Measurements from ENCODE around the gene GSG1.
A peak's percentile ranks its signal among the peaks of the same experiment; 100 is the strongest.

Gene GSG1

DNA sequence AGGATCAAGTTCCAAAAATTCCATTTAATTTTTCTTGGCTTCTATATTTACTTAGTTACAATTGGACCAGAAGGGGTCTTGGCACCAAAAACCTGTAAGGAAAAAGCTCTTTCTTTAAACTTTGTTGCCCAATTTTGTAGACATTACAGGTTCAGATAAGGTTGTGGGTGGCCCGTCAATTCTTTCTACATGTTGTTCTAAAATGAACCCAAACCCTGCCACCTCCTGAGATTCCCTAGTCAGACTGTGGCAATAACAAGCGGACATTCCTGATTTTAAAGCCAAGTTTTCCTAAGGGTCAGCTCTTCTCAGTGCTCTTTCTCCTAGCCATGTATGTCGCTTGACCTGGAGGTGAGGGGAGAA is 45.0 kb upstream of the GSG1 start:
- Histone ChIP-seq H3K4me3 (ENCODE audit: low read depth, low read length) (peak overlapping the region; percentile 15), H3K9ac (no peak overlapping the region), H3K4me2 (ENCODE audit: low read length) (peak overlapping the region; percentile 42), H3K27me3 (ENCODE audit: control insufficient read depth, insufficient read depth, low read length) (no peaks in the 10 kb centered on the region), H2AFZ (peak overlapping the region; percentile 71), H3K4me1 (peaks cover 32% of the 10 kb centered on the region), H3K36me3 (ENCODE audit: control insufficient read depth, insufficient read depth, low read length) (no peaks in the 10 kb centered on the region), H3K9me3 (ENCODE audit: control insufficient read depth, low read length) (no peaks in the 10 kb centered on the region), H3K27ac (peak overlapping the region; percentile 87), H3K79me2 (no peaks in the 10 kb centered on the region)
- TF ChIP-seq, protein P1, sequence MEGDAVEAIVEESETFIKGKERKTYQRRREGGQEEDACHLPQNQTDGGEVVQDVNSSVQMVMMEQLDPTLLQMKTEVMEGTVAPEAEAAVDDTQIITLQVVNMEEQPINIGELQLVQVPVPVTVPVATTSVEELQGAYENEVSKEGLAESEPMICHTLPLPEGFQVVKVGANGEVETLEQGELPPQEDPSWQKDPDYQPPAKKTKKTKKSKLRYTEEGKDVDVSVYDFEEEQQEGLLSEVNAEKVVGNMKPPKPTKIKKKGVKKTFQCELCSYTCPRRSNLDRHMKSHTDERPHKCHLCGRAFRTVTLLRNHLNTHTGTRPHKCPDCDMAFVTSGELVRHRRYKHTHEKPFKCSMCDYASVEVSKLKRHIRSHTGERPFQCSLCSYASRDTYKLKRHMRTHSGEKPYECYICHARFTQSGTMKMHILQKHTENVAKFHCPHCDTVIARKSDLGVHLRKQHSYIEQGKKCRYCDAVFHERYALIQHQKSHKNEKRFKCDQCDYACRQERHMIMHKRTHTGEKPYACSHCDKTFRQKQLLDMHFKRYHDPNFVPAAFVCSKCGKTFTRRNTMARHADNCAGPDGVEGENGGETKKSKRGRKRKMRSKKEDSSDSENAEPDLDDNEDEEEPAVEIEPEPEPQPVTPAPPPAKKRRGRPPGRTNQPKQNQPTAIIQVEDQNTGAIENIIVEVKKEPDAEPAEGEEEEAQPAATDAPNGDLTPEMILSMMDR (IDR thresholded peaks at IDR 0.05): no peak

DNA sequence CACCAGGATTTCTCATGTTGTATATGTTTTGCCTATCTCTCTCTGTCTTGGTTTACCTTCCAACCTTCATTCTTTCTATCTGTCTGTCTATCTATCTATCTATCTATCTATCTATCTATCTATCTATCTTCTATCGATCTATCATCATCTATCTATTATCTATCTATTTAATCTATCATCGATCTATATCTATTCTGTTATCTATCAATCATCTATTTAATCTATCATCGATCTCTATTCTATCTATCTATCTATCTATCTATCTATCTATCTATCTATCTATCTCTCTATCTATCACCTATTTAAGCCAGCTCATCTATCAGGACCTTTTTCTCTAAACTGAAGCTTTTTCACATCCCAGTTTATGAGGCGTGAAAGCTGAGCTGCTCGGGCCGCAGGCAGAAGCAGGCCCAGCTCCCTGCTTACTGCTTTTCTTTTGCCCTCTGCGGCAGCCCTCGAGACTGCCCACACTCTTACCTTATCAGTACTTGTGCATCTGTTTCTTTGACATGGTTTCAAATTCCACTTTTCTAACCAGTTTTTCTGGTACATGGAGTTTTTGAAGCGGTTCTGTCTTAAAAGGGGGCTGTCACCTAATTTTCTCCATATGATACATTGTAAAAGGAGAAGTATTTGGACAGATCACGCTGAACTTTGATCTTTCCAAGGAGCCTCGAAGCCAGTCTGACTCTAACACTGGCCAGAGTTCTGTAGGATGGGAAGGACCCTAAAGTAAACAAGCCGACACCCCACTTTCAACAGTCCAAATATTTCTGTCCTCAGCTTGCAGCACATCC is 44.4 kb upstream of the GSG1 start:
- Histone ChIP-seq H2AFZ (peak overlapping the region; percentile 71), H3K9ac (no peak overlapping the region), H3K4me3 (ENCODE audit: low read depth, low read length) (peak overlapping the region; percentile 15), H3K9me3 (ENCODE audit: control insufficient read depth, low read length) (no peaks in the 10 kb centered on the region), H3K4me1 (peaks cover 32% of the 10 kb centered on the region), H3K27ac (peak overlapping the region; percentile 87), H3K36me3 (ENCODE audit: control insufficient read depth, insufficient read depth, low read length) (no peaks in the 10 kb centered on the region), H3K4me2 (ENCODE audit: low read length) (peak overlapping the region; percentile 42), H3K79me2 (no peaks in the 10 kb centered on the region), H3K27me3 (ENCODE audit: control insufficient read depth, insufficient read depth, low read length) (no peaks in the 10 kb centered on the region)
- TF ChIP-seq, protein P1 (IDR thresholded peaks at IDR 0.05): no peak

DNA sequence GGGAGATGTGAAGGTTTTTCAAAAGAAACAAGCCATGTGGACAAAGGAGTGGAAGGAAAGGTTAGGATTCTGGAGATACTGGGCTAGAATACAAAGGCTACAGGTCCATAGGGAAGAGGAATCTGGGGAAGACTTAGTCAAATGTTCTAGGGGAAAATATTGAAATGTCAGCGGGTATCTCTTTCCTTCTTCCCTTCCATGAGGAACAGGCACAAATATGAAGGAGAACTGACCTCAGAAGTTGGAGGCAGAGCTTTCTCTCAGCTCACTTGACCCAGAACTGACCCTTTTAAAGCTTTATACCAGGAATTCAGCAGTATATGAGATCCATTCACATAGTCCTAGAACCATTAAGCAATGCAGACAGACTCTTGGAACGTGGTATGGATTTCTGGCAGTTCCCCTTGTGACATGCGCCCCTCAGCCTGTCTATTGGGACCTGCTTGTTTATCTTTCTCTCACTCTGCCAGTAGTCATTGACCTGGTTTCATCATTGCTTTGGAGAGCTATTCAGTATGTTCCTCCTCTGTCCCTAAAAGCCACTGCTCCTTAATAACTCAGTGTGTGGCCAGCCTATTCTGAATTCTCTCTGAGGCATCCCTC is 43.0 kb upstream of the GSG1 start:
- peaks cover 32% of the 10 kb centered on the region for H3K4me1 ChIP-seq
- no peak overlapping the region for H2AFZ ChIP-seq
- TF ChIP-seq, protein P1 (IDR thresholded peaks at IDR 0.05): no peak
- H3K9me3 ChIP-seq (ENCODE audit: control insufficient read depth, low read length): no peaks in the 10 kb centered on the region
- H3K9ac ChIP-seq: no peak overlapping the region
- H3K27ac ChIP-seq: peak overlapping the region; percentile 87
- H3K4me3 ChIP-seq (ENCODE audit: low read depth, low read length): no peak overlapping the region
- no peaks in the 10 kb centered on the region for H3K27me3 ChIP-seq (ENCODE audit: control insufficient read depth, insufficient read depth, low read length)
- no peak overlapping the region for H3K4me2 ChIP-seq (ENCODE audit: low read length)
- H3K36me3 ChIP-seq (ENCODE audit: control insufficient read depth, insufficient read depth, low read length): no peaks in the 10 kb centered on the region
- no peaks in the 10 kb centered on the region for H3K79me2 ChIP-seq

DNA sequence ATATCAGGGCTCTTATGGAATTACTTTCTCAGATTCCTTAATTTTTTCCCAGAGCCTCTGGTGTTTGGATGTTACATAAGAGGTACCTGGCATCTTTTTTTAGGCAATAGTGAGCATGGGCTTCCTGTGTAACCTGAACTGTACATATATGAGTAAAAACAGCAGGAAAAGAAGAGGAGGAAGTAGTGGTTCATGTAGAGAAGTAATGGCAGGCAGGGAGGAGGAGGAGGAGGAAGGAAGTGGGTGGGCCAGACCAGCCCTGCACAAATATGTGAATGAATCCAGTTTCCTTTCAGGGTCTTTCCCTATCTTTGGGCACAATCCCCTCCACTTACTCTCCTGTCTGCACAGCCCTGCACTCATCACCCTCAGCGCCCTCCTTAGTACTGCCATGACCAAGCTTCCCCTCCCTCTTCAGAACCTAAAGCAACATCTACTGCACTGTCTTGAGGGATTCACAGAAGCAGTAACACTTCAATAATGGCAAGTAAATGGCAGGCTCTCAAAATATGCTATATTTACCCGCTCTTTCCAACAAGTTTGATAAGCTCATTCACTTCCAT is 40.9 kb upstream of the GSG1 start:
- Histone ChIP-seq H3K4me2 (ENCODE audit: low read length) (no peak overlapping the region), H3K27ac (no peak overlapping the region), H3K9me3 (ENCODE audit: control insufficient read depth, low read length) (no peaks in the 10 kb centered on the region), H3K79me2 (no peaks in the 10 kb centered on the region), H2AFZ (no peak overlapping the region), H3K36me3 (ENCODE audit: control insufficient read depth, insufficient read depth, low read length) (no peaks in the 10 kb centered on the region), H3K27me3 (ENCODE audit: control insufficient read depth, insufficient read depth, low read length) (no peaks in the 10 kb centered on the region), H3K9ac (no peak overlapping the region), H3K4me1 (peaks cover 35% of the 10 kb centered on the region), H3K4me3 (ENCODE audit: low read depth, low read length) (no peak overlapping the region)
- TF ChIP-seq, protein P1 (IDR thresholded peaks at IDR 0.05): no peak

Data from parathyroid adenoma (tissue), 2 donors.